SH-SY5Y (cell line): ENCODE data around the gene JAG1.

Experiments used
- GATA2 ChIP-seq: IDR thresholded peaks from 2 replicates; pipeline ENCODE4 v1.6.1; 2011; ENCODE audit warnings: mild to moderate bottlenecking, low read depth, low read length
- GATA3 ChIP-seq: IDR thresholded peaks from 2 replicates; pipeline ENCODE4 v1.6.1; 2011; ENCODE audit warnings: low read depth, mild to moderate bottlenecking, low read length, moderate library complexity

DNA sequence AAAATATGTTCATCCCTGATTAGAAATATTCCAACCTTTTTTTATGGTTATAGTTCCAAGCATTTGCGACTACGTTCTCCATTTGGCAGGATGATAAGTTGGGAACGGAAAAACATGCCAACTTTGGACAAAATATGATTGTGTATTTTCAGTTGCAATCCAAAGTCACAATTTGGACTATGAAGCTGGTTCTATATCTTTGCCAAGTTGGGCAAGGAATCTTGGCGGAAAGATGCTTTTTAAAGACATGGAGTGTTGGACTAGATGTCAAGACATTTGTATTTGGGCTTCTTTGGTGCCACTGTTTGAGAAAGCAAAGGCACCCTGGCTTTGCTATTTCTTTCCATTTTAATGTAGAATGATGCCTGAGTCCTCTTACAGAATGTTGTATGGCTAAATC lies 33.3 kb upstream of the JAG1 start:
- no peak for TF ChIP-seq GATA2
- no peak for TF ChIP-seq GATA3
